Central memory CD8-positive, alpha-beta T cell (primary cell): ENCODE measurements around the gene HSPA8.
"Not testable (repeated sequence)": the region's sequence is repeated elsewhere in the genome, so short reads cannot be mapped to it uniquely, and the experiment has no call there.

Experiments used
- ATAC-seq: fragments of 150-1000 bp; cut with Tn5 transposase; replicated peaks from 2 replicates; pipeline ENCODE4 v1.10.0; 2022; ENCODE audit warnings: mild to moderate bottlenecking, moderate FRiP score, moderate number of reproducible peaks; ENCODE audit not compliant: poor library complexity, severe bottlenecking; ENCODE audit errors: extremely low read depth
- DNase-seq, 2 donors: peaks; one replicate each; pipeline ENCODE4 v3.0.0; 2021; ENCODE audit warnings: low spot score in 2 of 2
- H3K27ac Mint-ChIP-seq: one replicate; pipeline ENCODE4 v1.8.0; 2022; ENCODE audit warnings: low read depth, mild to moderate bottlenecking, moderate library complexity, mixed read lengths
- H3K27me3 Mint-ChIP-seq: one replicate; pipeline ENCODE4 v1.8.0; 2022; ENCODE audit warnings: mixed read lengths
- H3K36me3 Mint-ChIP-seq: one replicate; pipeline ENCODE4 v1.8.0; 2022; ENCODE audit warnings: mild to moderate bottlenecking, moderate library complexity, mixed read lengths; ENCODE audit not compliant: insufficient read depth
- H3K4me1 Mint-ChIP-seq: one replicate; pipeline ENCODE4 v1.8.0; 2022; ENCODE audit warnings: mixed read lengths
- H3K4me3 Mint-ChIP-seq: one replicate; pipeline ENCODE4 v1.8.0; 2022; ENCODE audit warnings: mild to moderate bottlenecking, moderate library complexity, mixed read lengths
- H3K9me3 Mint-ChIP-seq: one replicate; pipeline ENCODE4 v1.8.0; 2022; ENCODE audit warnings: mixed read lengths

The HSPA8 gene

GRCh38 chr11:123063826-123064657, 2.1 kb upstream of the HSPA8 start:
- peak overlapping the region; percentile 98 for H3K27ac Mint-ChIP-seq

GRCh38 chr11:123062892-123063825, 1.2 kb upstream of the HSPA8 start:
- H3K36me3 Mint-ChIP-seq = peaks cover 52% of the 10 kb centered on the region

More at GRCh38 chr11:123063826-123064657, 2.1 kb upstream of the HSPA8 start:
- H3K4me1 Mint-ChIP-seq = peaks cover 62% of the 10 kb centered on the region
- H3K36me3 Mint-ChIP-seq = peaks cover 43% of the 10 kb centered on the region
- H3K9me3 Mint-ChIP-seq = no peaks in the 10 kb centered on the region
- no peaks in the 10 kb centered on the region for H3K27me3 Mint-ChIP-seq
- ATAC-seq (no peak), DNase-seq (no peak)
- H3K4me3 Mint-ChIP-seq = peak overlapping the region; percentile 99

DNA sequence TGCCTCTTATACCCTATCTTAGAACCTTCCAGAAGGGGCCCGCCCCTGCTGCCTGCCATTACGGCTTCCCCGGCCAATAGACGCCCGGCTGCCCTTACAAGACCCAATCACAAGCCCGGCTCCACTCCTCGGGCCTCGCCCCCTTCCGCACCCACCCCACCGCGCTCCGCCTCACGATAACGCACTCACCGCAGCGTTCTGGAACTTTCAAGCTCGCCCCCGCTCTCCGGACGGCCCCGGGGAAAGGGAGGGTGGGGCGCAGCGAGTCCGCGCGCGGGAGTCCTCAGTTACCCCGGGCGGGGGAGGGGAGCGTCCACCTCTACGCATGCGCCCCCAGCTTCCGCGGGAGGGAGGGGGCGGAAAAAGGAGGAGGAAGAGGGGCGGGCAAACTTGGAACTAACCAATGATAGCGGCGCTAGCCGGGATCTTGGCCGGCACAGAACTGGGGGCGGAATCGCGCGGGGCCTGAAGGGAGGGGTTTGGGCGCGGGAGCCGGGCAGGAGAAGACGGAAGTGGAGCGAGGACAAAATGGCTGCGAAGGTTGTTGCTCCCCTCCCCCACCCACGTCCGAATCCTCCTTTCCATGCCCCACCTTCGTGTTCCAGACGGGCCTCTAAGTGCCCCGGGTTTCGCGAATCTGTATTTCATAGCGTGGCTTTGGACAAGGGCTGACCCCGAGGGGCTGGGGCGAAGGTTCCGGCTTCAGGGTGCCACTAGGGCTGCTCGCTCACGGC, 389 bp upstream of the HSPA8 start:
- Mint-ChIP-seq H3K27ac (peak overlapping the region; percentile 98), H3K4me1 (peaks cover 72% of the 10 kb centered on the region), H3K36me3 (peaks cover 60% of the 10 kb centered on the region), H3K4me3 (peak overlapping the region; percentile 99), H3K9me3 (no peaks in the 10 kb centered on the region), H3K27me3 (no peaks in the 10 kb centered on the region)
- peak; percentile 98 to 99 for DNase-seq
- ATAC-seq = peak; percentile 89

More at GRCh38 chr11:123062892-123063825, 1.2 kb upstream of the HSPA8 start:
- Mint-ChIP-seq H3K4me1 (peaks cover 64% of the 10 kb centered on the region), H3K27ac (peak overlapping the region; percentile 98), H3K4me3 (peak overlapping the region; percentile 99), H3K9me3 (no peaks in the 10 kb centered on the region), H3K27me3 (no peaks in the 10 kb centered on the region)
- DNase-seq (peak in 1 of 2 donors; percentile 45), ATAC-seq (no peak)

DNA sequence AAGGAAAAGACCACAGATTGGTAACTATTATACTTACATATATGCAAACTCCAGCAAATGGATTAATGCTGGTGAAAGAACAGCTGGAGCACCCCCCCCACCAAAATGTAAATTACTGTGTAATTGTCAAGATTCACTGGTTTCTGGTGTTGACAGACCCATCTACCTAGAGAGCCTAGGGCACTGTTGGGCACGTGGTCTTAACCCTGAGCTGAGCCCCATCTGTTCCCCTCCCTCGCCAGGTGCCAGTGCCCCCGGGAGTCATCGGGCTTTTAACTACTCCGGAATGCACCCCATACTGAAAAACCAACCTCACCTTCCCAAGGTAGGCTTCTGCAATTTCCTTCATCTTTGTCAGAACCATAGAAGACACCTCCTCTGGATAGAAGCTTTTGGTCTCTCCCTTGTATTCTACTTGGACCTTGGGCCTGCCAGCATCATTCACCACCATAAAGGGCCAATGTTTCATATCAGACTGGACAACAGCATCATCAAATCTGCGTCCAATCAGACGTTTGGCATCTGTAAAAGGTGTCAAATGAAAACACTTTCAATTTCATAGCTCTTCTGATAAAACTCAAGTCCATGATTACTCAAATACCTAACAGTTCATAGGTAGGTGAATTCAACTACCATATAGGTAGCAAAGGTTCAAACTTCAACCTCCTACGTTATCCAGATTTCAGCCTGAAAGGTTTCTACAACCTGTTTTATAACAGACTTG, 1.5 kb downstream of the HSPA8 start:
- no peak for ATAC-seq
- H3K27me3 Mint-ChIP-seq = no peaks in the 10 kb centered on the region
- peak overlapping the region; percentile 98 for H3K27ac Mint-ChIP-seq
- H3K36me3 Mint-ChIP-seq = peaks cover 76% of the 10 kb centered on the region
- H3K9me3 Mint-ChIP-seq = no peaks in the 10 kb centered on the region
- DNase-seq = no peak
- peak overlapping the region; percentile 99 for H3K4me3 Mint-ChIP-seq
- peaks cover 83% of the 10 kb centered on the region for H3K4me1 Mint-ChIP-seq

GRCh38 chr11:123059041-123059920, 2.7 kb downstream of the HSPA8 start:
- peak overlapping the region; percentile 99 for H3K4me3 Mint-ChIP-seq
- not testable (repeated sequence) for H3K9me3 Mint-ChIP-seq, H3K27me3 Mint-ChIP-seq, ATAC-seq, DNase-seq
- peaks cover 86% of the 10 kb centered on the region for H3K36me3 Mint-ChIP-seq
- H3K4me1 Mint-ChIP-seq = peaks cover 89% of the 10 kb centered on the region
- H3K27ac Mint-ChIP-seq = peak overlapping the region; percentile 98

- Mint-ChIP-seq H3K36me3 (peaks cover 89% of the 10 kb centered on the region), H3K27me3 (no peaks in the 10 kb centered on the region), H3K9me3 (no peaks in the 10 kb centered on the region), H3K27ac (peak overlapping the region; percentile 98), H3K4me1 (peaks cover 80% of the 10 kb centered on the region), H3K4me3 (peak overlapping the region; percentile 99)
- no peak for ATAC-seq
- DNase-seq = no peak
These were observed 4.2 kb downstream of the HSPA8 start for GRCh38 chr11:123057661-123058305.

DNA sequence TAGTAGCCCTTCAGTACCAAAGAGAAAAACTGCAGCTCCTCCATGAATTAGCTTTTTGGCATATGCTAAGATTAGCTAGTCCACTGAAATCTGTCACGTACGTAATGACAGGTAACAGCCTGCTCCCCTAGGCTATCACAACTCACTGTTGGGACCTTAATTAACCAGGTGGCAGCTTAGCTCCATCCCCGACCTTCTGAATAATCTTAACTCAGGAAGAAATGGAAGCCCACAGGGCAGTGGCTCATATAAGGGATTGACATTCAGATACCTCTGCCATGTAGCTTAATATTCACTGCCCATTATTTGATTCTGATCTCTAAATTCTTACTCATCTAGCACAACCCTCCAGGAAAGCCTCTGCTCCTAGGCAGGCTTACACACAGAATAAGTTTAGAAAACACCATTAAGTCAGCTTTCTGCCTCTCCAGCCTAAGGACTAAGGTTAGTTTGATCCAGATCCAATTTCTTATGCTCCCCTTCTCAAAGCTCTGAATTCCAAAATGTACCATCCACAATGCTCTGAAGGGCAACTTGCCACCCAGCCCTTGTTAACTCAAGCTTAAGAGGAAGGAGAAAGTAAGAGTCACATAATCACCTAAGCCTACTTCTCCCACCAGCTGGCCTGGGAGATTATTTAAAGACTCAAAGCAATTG, 5.0 kb downstream of the HSPA8 start:
- Mint-ChIP-seq H3K4me3 (peak overlapping the region; percentile 99), H3K4me1 (peaks cover 79% of the 10 kb centered on the region), H3K36me3 (peaks cover 90% of the 10 kb centered on the region), H3K9me3 (no peaks in the 10 kb centered on the region), H3K27me3 (no peaks in the 10 kb centered on the region), H3K27ac (peak overlapping the region; percentile 98)
- ATAC-seq (no peak), DNase-seq (no peak)

- no peaks in the 10 kb centered on the region for H3K9me3 Mint-ChIP-seq
- H3K36me3 Mint-ChIP-seq = peaks cover 81% of the 10 kb centered on the region
- DNase-seq (no peak), ATAC-seq (no peak)
- peaks cover 64% of the 10 kb centered on the region for H3K4me1 Mint-ChIP-seq
- H3K4me3 Mint-ChIP-seq = no peak overlapping the region
- peak overlapping the region; percentile 64 for H3K27ac Mint-ChIP-seq
- no peaks in the 10 kb centered on the region for H3K27me3 Mint-ChIP-seq
These were observed 6.6 kb downstream of the HSPA8 start for GRCh38 chr11:123055191-123055901.

GRCh38 chr11:123054301-123055065, 7.5 kb downstream of the HSPA8 start:
- peaks cover 55% of the 10 kb centered on the region for H3K4me1 Mint-ChIP-seq
- H3K27me3 Mint-ChIP-seq = no peaks in the 10 kb centered on the region
- ATAC-seq (peak; percentile 89), DNase-seq (no peak)
- H3K36me3 Mint-ChIP-seq = peaks cover 73% of the 10 kb centered on the region
- peak overlapping the region; percentile 64 for H3K27ac Mint-ChIP-seq
- peak overlapping the region; percentile 10 for H3K4me3 Mint-ChIP-seq
- H3K9me3 Mint-ChIP-seq = no peaks in the 10 kb centered on the region
